K562 (cell line): Measurements from ENCODE around the gene ALKBH4.
"Not testable (repeated sequence)": the region's sequence is repeated elsewhere in the genome, so short reads cannot be mapped to it uniquely, and the experiment has no call there.

ENCODE experiments used
- EZH2 ChIP-seq: IDR thresholded peaks from 2 replicates; pipeline ENCODE4 v1.6.1; 2012; ENCODE audit warnings: low read depth, mild to moderate bottlenecking, inconsistent platforms, low read length, borderline replicate concordance
- POLR2AphosphoS5 ChIP-seq: IDR thresholded peaks from 2 replicates; pipeline ENCODE4 v1.6.1; 2011; ENCODE audit warnings: mild to moderate bottlenecking, low read depth, low read length, moderate library complexity; ENCODE audit not compliant: control insufficient read depth, insufficient read depth
- ZNF707 ChIP-seq: fragments of 250-450 bp; sonication (Bioruptor Pico); conservative IDR thresholded peaks from 2 replicates; pipeline ENCODE4 v1.8.0; 2022; ENCODE audit warnings: inconsistent platforms, mild to moderate bottlenecking, moderate library complexity

DNA sequence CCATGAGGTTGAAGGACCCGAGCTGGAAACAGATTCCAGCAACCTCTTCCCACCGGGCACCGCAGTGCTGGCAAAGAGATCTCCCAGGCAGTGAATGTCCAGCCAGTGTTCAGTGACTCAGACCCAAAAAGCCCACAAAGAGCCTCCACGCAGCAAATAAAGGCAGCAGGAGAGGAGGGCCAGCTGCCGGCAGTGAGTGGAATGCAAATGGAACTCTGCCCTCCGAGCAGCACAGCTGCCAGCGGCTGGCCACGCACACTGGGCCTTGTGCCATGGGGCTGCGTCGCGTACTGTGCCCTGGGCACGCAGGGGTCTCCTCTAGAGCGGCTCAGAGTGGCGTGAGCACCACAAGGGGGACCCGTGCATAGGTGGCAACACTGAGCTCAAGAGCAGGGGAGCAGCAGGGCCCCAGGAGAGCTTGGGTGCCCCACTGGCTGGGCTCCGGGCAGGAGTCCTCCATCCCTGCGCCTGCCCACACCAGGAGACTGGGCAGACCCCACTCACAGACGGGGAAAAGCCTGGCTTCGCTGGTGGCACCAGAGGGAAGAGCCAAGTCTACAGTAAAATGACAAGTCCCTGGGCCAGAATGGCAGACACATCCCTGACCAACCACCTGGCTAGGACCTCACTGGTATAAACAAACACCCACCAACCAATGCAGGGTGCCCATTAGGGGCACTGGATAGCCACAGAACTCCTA is 10.2 kb upstream of the ALKBH4 start:
- TF ChIP-seq EZH2; ZNF707 (CRISPR knock-in tag); POLR2AphosphoS5: not testable (repeated sequence)
